Progenitor cell of endocrine pancreas (in vitro differentiated cells): Measurements from ENCODE around the gene GABRR2. TPM values are rescaled to one million over a fixed set of nuclear protein-coding genes. Genes with fewer than 3 reads are reported as not detected.
"Not testable (repeated sequence)": the region's sequence is repeated elsewhere in the genome, so short reads cannot be mapped to it uniquely, and the experiment has no call there.

ENCODE experiments used
- DNase-seq: peaks from one replicate; pipeline ENCODE4 v3.0.0; 2021; ENCODE audit warnings: low spot score; ENCODE audit not compliant: unreplicated experiment
- H3K27ac Mint-ChIP-seq: 2 replicates; pipeline ENCODE4 v1.8.0; 2021; ENCODE audit warnings: mild to moderate bottlenecking, moderate library complexity, mixed read lengths
- H3K27me3 Mint-ChIP-seq: 2 replicates; pipeline ENCODE4 v1.8.0; 2021; ENCODE audit warnings: mixed read lengths
- H3K36me3 Mint-ChIP-seq: 2 replicates; pipeline ENCODE4 v1.8.0; 2022; ENCODE audit warnings: mixed read lengths; ENCODE audit not compliant: insufficient read depth
- H3K4me1 Mint-ChIP-seq: 2 replicates; pipeline ENCODE4 v1.8.0; 2021; ENCODE audit warnings: low read depth, mixed read lengths
- H3K4me3 Mint-ChIP-seq: 2 replicates; pipeline ENCODE4 v1.8.0; 2021; ENCODE audit warnings: low read depth, mild to moderate bottlenecking, moderate library complexity, mixed read lengths
- H3K9me3 Mint-ChIP-seq: 2 replicates; pipeline ENCODE4 v1.8.0; 2021; ENCODE audit warnings: low read depth, mixed read lengths
- total RNA-seq: library from RNA; stranded (reverse); gene quantifications from 2 replicates; pipeline ENCODE4 v1.2.1, GENCODE V29; 2021
- TF ChIP-seq, protein P1 (sequence below): fragments of 200-600 bp; sonication (generic); IDR thresholded peaks from one replicate; pipeline ENCODE4 v1.5.0; 2021; ENCODE audit warnings: antibody characterized with exemption, mild to moderate bottlenecking; ENCODE audit not compliant: unreplicated experiment

The GABRR2 gene
- total RNA-seq, 1 donor from 2014 or later: 0.53 TPM

DNA sequence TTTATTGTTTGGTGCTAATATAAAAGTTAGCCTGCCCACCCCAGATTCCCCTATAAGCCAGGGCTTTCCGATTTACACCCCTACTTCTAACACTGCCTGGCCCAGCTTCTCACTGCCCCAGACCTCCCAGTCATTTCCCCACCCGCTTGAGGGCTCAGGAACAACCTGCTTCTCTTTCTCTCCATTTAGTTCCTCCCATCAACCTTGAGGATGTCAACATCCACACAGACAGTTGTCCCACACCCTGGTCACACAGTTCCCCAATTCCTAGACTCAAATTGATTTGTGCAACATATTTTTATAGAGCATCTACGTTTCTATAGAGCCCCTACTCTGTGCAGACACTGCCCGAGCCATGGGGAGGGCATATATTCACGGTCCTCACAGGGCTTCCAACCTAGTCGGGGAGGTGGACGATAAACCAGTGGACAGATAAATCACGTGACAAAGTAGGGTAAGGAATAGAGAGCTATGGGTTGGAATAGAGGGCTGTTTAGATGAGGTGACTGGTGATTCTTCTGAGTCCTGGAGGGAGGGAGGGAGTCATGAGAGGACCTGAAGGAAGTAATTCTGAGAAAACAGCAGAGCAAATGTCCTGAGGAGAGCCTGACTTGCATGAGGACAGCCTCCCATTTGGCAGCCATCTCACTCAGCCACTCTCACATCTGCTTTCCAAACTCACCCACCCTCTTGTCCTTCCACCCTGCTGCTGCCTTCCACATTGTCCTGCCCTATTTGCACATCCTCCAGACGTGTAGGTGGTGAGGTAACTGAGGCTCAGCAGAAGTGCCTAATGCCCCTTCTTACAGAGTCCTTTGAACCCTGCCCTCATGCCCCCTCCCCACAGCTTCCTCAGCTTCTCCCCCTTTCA, 6.3 kb downstream of the GABRR2 start:
- TF ChIP-seq, protein P1, sequence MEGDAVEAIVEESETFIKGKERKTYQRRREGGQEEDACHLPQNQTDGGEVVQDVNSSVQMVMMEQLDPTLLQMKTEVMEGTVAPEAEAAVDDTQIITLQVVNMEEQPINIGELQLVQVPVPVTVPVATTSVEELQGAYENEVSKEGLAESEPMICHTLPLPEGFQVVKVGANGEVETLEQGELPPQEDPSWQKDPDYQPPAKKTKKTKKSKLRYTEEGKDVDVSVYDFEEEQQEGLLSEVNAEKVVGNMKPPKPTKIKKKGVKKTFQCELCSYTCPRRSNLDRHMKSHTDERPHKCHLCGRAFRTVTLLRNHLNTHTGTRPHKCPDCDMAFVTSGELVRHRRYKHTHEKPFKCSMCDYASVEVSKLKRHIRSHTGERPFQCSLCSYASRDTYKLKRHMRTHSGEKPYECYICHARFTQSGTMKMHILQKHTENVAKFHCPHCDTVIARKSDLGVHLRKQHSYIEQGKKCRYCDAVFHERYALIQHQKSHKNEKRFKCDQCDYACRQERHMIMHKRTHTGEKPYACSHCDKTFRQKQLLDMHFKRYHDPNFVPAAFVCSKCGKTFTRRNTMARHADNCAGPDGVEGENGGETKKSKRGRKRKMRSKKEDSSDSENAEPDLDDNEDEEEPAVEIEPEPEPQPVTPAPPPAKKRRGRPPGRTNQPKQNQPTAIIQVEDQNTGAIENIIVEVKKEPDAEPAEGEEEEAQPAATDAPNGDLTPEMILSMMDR: no peak
- no peak overlapping the region for H3K4me3 Mint-ChIP-seq
- no peaks in the 10 kb centered on the region for H3K36me3 Mint-ChIP-seq
- DNase-seq: no peak
- H3K4me1 Mint-ChIP-seq: peaks cover 6% of the 10 kb centered on the region
- peaks cover 1% of the 10 kb centered on the region for H3K9me3 Mint-ChIP-seq
- peaks cover 4% of the 10 kb centered on the region for H3K27me3 Mint-ChIP-seq
- no peak overlapping the region for H3K27ac Mint-ChIP-seq

DNA sequence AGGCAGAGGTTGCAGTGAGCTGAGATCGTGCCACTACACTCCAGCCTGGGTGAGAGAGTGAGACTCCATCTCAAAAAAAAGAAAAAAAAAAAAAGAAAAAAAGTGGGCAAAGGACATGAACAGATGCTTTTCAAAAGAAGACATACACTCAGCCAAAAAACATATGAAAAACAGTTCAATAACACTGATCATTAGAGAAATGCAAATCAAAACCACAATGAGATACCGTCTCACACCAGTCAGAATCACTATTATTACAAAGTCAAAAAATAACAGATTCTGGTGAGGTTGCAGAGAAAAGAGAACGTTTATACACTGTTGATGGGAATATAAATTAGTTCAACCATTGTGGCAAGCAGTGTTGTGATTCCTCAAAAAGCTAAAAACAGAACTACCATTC, 10.6 kb downstream of the GABRR2 start:
- not testable (repeated sequence) for H3K4me1 Mint-ChIP-seq, H3K4me3 Mint-ChIP-seq, DNase-seq, H3K27me3 Mint-ChIP-seq, H3K9me3 Mint-ChIP-seq, H3K27ac Mint-ChIP-seq, H3K36me3 Mint-ChIP-seq

DNA sequence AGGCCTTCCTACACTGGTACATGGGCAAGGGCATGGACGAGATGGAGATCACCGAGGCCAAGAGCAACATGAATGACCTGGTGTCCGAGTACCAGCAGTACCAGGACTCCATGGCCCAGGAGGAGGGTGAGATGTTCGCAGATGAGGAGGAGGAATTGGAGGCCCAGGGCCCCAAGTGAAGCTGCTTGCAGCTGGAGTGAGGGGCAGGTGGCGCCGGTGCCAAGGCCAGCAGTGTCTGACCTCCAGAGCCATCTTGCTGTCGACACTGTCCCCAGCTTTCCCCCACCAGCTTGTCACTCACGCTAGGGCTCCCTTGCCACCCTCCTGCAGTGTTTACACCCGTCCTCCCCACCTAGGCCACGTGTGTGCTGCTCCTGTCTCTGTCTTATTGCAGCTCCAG, 12.2 kb downstream of the GABRR2 start:
- Mint-ChIP-seq H3K27me3 (no peaks in the 10 kb centered on the region), H3K36me3 (no peaks in the 10 kb centered on the region), H3K9me3 (peaks cover 3% of the 10 kb centered on the region), H3K4me1 (peaks cover 1% of the 10 kb centered on the region), H3K27ac (no peak overlapping the region), H3K4me3 (no peak overlapping the region)
- TF ChIP-seq, protein P1: no peak
- DNase-seq: no peak

DNA sequence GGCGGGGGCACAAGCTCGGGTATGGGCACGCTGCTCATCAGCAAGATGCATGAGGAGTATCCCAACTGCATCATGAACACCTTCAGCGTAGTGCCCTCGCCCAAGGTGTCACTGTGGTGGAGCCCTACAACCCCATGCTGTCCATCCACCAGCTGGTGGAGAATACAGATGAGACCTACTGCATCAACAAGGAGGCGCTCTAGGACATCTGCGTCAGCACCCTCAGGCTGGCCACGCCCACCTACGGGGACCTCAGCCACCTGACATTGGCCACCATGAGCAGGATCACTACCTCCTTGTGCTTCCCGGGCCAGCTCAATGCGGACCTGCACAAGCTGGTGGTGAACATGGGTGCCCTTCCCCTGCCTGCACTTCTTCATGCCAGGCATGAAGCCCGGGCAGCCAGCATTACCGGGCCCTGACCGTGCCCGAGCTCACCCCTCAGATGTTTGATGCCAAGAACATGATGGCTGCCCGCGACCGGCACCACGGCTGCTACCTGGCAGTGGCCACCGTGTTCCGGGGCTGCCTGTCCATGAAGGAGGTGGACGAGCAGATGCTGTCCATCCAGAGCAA, 12.8 kb downstream of the GABRR2 start:
- Mint-ChIP-seq H3K9me3 (peaks cover 3% of the 10 kb centered on the region), H3K4me3 (no peak overlapping the region)
- TF ChIP-seq, protein P1: no peak

DNA sequence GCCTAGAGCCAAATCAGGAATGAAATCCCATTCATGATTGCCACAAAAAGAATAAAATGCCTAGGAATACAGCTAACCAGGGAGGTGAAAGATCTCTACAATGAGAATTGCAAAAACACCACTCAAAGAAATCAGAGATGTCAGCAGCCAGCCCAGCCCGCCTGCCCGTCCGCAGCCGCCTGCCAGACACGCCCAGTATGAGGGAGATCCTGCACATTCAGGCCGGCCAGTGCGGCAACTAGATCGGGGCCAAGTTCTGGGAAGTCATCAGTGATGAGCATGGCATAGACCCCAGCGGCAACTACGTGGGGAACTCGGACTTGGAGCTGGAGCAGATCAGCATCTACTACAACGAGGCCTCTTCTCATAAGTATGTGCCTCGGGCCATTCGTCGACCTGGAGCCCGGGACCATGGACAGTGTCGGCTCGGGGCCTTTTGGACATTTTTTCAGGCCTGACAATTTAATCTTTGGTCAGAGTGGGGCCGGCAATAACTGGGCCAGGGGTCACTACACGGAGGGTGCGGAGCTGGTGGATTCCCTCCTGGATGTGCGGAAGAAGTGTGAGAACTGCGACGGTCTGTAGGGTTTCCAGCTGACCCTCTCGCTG, 13.4 kb downstream of the GABRR2 start:
- H3K9me3 Mint-ChIP-seq: peaks cover 3% of the 10 kb centered on the region
- TF ChIP-seq, protein P1: no peak
- H3K4me3 Mint-ChIP-seq: no peak overlapping the region
- no peak overlapping the region for H3K27ac Mint-ChIP-seq
- no peaks in the 10 kb centered on the region for H3K27me3 Mint-ChIP-seq
- DNase-seq: no peak
- H3K4me1 Mint-ChIP-seq: peaks cover 1% of the 10 kb centered on the region
- no peaks in the 10 kb centered on the region for H3K36me3 Mint-ChIP-seq

More for the DNA sequence above, 12.8 kb downstream of the GABRR2 start:
- H3K27ac Mint-ChIP-seq: no peak overlapping the region
- no peak for DNase-seq
- H3K36me3 Mint-ChIP-seq: no peaks in the 10 kb centered on the region
- H3K4me1 Mint-ChIP-seq: peaks cover 1% of the 10 kb centered on the region
- H3K27me3 Mint-ChIP-seq: no peaks in the 10 kb centered on the region
